Measurements from ENCODE around the gene PLEKHA5. TPM values are rescaled to one million over a fixed set of nuclear protein-coding genes. Genes with fewer than 3 reads are reported as not detected.

The PLEKHA5 gene, protein sequence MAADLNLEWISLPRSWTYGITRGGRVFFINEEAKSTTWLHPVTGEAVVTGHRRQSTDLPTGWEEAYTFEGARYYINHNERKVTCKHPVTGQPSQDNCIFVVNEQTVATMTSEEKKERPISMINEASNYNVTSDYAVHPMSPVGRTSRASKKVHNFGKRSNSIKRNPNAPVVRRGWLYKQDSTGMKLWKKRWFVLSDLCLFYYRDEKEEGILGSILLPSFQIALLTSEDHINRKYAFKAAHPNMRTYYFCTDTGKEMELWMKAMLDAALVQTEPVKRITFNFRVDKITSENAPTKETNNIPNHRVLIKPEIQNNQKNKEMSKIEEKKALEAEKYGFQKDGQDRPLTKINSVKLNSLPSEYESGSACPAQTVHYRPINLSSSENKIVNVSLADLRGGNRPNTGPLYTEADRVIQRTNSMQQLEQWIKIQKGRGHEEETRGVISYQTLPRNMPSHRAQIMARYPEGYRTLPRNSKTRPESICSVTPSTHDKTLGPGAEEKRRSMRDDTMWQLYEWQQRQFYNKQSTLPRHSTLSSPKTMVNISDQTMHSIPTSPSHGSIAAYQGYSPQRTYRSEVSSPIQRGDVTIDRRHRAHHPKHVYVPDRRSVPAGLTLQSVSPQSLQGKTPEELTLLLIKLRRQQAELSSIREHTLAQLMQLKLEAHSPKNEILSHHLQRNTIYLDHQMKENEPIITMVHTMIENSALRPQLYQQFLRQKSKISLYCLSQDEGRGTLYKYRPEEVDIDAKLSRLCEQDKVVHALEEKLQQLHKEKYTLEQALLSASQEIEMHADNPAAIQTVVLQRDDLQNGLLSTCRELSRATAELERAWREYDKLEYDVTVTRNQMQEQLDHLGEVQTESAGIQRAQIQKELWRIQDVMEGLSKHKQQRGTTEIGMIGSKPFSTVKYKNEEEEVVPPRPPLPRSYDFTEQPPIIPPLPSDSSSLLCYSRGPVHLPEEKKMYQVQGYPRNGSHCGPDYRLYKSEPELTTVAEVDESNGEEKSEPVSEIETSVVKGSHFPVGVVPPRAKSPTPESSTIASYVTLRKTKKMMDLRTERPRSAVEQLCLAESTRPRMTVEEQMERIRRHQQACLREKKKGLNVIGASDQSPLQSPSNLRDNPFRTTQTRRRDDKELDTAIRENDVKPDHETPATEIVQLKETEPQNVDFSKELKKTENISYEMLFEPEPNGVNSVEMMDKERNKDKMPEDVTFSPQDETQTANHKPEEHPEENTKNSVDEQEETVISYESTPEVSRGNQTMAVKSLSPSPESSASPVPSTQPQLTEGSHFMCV
- polyA plus RNA-seq, result 13.1 to 21.7 TPM (median 14.8 TPM) in 3 replicates
- polyA plus RNA-seq (2011; ENCODE audit: low read depth), result 65.8 TPM
- polyA plus RNA-seq (2011; cell fraction: cytosol; rRNA removed), result 9.9 and 16.9 TPM in 2 replicates
- polyA plus RNA-seq (2011; cell fraction: nucleus; rRNA removed), result 26.5 and 34.0 TPM in 2 replicates
- 11.5 and 20.0 TPM in 2 replicates for polyA plus RNA-seq (2012; ENCODE audit: low replicate concordance)
- 8.7 to 50.6 TPM (median 18.3 TPM) in 3 replicates for polyA minus RNA-seq
- 14.0 TPM for polyA minus RNA-seq (2011; cell fraction: cytosol; rRNA and poly(A)+ RNA removed)
- polyA minus RNA-seq (2011; cell fraction: nucleus; rRNA and poly(A)+ RNA removed), result 44.5 and 101 TPM in 2 replicates

DNA sequence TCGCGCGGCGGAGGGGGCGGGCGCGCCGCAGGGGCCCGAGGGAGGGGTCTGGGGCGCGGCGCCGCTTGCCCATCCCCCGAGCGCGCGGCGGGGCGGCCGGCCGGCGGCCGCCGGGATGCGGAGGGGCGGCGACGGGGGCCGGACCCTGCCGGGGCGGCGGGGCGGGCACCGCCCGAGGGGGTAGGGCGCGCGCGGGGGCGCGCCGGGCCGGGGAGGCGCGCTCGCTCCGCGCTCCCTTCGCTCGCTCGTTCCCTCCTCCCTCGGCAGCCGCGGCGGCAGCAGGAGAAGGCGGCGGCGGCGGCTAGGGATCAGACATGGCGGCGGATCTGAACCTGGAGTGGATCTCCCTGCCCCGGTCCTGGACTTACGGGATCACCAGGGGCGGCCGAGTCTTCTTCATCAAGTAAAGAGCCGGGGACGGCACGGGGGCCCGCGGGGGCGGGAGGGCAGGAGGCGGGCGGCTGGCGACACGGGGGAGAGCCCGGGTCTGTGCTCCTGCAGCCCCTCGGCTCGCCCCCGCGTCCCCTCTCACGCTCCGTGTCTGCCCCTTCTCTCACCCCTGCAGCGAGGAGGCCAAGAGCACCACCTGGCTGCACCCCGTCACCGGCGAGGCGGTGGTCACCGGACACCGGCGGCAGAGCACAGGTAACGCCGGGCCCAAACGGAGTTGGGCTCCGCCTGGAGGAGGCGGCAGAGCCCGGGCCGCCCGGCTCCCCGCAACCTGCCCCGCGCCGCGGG is at the start of gene PLEKHA5:
Gene PLEKHA5 (plus strand): TSS at position 248 of the 738 bp plus-strand sequence. CDS start 67 bp downstream, at position 315.
- TF ChIP-seq CTCF (optimal IDR thresholded peaks at IDR 0.05 in 1 of 3, IDR thresholded peaks at IDR 0.05 in 1 of 3, conservative IDR thresholded peaks at IDR 0.05 in 1 of 3; ENCODE audit: extremely low read depth in 1 of 3, insufficient read depth in 2 of 3, low read length in 3 of 3), result peak in 2 of 3 experiments; percentile 10 to 58
- no peak for TF ChIP-seq EZH2 (IDR thresholded peaks at IDR 0.05; ENCODE audit: low read length)
- peak within 1 kb of the TSS; percentile 94 for H3K9ac ChIP-seq (ENCODE audit: control insufficient read depth, extremely low read depth, insufficient read depth, low read length)
- peak within 1 kb of the TSS; percentile 90 for H3K27ac ChIP-seq (ENCODE audit: control insufficient read depth, insufficient read depth, low read length)
- peak within 1 kb of the TSS; percentile 77 for H3K4me2 ChIP-seq (ENCODE audit: control insufficient read depth, extremely low read depth, insufficient read depth, low read depth, low read length)
- H2AFZ ChIP-seq (ENCODE audit: control insufficient read depth, low read length), result peak within 1 kb of the TSS; percentile 79
- dilution Hi-C loops (cut with MboI; ENCODE audit: extremely low pct_ligation_motif_present, low sequenced_read_pairs), result no loop called here
- FAIRE-seq (no peak), DNase-seq (ENCODE audit: low read depth, low spot score) (no peak)
- H3K9me1 ChIP-seq (ENCODE audit: control insufficient read depth, extremely low read depth, insufficient read depth, low read length), result no peaks in the 10 kb centered on the region
- no peaks in the 10 kb centered on the region for H3K36me3 ChIP-seq (ENCODE audit: control insufficient read depth in 2 of 2, extremely low read depth in 1 of 2, insufficient read depth in 2 of 2, low read length in 2 of 2)
- no peaks in the 10 kb centered on the region for H4K20me1 ChIP-seq (ENCODE audit: control insufficient read depth, extremely low read depth, insufficient read depth, low read length)
- H3K27me3 ChIP-seq (ENCODE audit: control insufficient read depth, extremely low read depth, insufficient read depth, low read length), result no peaks in the 10 kb centered on the region
- H3K4me3 ChIP-seq (ENCODE audit: control insufficient read depth in 2 of 3, extremely low read depth in 1 of 3, insufficient read depth in 2 of 3, low read depth in 1 of 3, low read length in 3 of 3), result peak within 1 kb of the TSS; percentile 95 to 99 (median 96)
- peaks cover 37% of the 10 kb centered on the region for H3K79me2 ChIP-seq (ENCODE audit: control insufficient read depth, insufficient read depth, low read length)
- no peaks in the 10 kb centered on the region for H3K9me3 ChIP-seq (ENCODE audit: control insufficient read depth, low read depth, low read length)
- peaks cover 17% of the 10 kb centered on the region for H3K4me1 ChIP-seq (ENCODE audit: control insufficient read depth, extremely low read depth, insufficient read depth, low read length)

All from keratinocyte (primary cell).